Gastroesophageal sphincter (tissue), 3 donors: ENCODE results near the gene SNHG17.

Source experiments
- POLR2AphosphoS5 ChIP-seq: sonication (generic); formaldehyde crosslinking; IDR thresholded peaks from one replicate; pipeline ENCODE4 v1.6.1; 2017; ENCODE audit warnings: antibody characterized with exemption
- TF ChIP-seq, protein P1 (sequence below), 4 experiments: fragments of 200-600 bp in 2 of 4; fragments of 450-650 bp in 2 of 4; sonication (generic) in 1 of 4; IDR thresholded peaks; one replicate each; pipeline ENCODE4 v1.5.1; 2017 to 2019; ENCODE audit warnings: antibody characterized with exemption in 4 of 4, mild to moderate bottlenecking in 2 of 4, moderate library complexity in 2 of 4

DNA sequence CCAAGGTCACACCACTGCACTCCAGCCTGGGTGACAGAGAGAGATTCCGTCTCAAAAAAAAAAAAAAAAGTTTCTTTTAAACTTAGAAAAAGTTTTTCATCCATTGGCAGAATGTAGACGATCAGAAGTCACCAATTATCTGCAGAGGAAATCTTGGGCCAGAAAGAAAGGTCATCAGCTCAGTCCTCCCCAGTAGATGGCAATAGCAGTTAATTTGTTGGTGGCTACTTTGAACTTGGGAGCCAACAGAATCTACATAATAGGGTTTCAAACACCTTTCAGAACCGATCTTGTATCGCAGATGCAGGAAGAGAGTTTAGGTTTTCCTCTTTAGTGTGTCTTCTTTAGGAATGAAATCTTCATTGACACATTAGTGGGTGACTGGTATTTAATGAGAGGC, 47.2 kb downstream of the SNHG17 start:
- TF ChIP-seq, protein P1, sequence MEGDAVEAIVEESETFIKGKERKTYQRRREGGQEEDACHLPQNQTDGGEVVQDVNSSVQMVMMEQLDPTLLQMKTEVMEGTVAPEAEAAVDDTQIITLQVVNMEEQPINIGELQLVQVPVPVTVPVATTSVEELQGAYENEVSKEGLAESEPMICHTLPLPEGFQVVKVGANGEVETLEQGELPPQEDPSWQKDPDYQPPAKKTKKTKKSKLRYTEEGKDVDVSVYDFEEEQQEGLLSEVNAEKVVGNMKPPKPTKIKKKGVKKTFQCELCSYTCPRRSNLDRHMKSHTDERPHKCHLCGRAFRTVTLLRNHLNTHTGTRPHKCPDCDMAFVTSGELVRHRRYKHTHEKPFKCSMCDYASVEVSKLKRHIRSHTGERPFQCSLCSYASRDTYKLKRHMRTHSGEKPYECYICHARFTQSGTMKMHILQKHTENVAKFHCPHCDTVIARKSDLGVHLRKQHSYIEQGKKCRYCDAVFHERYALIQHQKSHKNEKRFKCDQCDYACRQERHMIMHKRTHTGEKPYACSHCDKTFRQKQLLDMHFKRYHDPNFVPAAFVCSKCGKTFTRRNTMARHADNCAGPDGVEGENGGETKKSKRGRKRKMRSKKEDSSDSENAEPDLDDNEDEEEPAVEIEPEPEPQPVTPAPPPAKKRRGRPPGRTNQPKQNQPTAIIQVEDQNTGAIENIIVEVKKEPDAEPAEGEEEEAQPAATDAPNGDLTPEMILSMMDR (IDR thresholded peaks at IDR 0.05), result no peak
- TF ChIP-seq POLR2AphosphoS5, result no peak
